Neuronal stem cell (in vitro differentiated cells): ENCODE data around the gene LIMK2.
A peak's percentile ranks its signal among the peaks of the same experiment; 100 is the strongest.

Source experiments
- DNase-seq: peaks from one replicate; pipeline ENCODE4 v3.0.0-alpha.2; 2013; ENCODE audit warnings: low spot score
- H2AFZ ChIP-seq: one replicate; pipeline ENCODE4 v1.6.1; 2013; ENCODE audit warnings: mild to moderate bottlenecking, low read length, inconsistent platforms
- H2AK5ac ChIP-seq: 2 replicates; pipeline ENCODE4 v1.6.1; 2013; ENCODE audit warnings: low read depth, mild to moderate bottlenecking, inconsistent platforms, low read length, moderate library complexity, mixed read lengths
- H2BK120ac ChIP-seq: 2 replicates; pipeline ENCODE4 v1.6.1; 2013; ENCODE audit warnings: low read depth, mild to moderate bottlenecking, inconsistent platforms, low read length, moderate library complexity, mixed read lengths
- H2BK12ac ChIP-seq: one replicate; pipeline ENCODE4 v1.6.1; 2013; ENCODE audit warnings: low read length, inconsistent platforms
- H2BK15ac ChIP-seq: 2 replicates; pipeline ENCODE4 v1.6.1; 2013; ENCODE audit warnings: mild to moderate bottlenecking, low read length, inconsistent platforms, mixed read lengths
- H2BK5ac ChIP-seq: one replicate; pipeline ENCODE4 v1.6.1; 2013; ENCODE audit warnings: inconsistent platforms, mild to moderate bottlenecking, low read length, moderate library complexity
- H3K14ac ChIP-seq: one replicate; pipeline ENCODE4 v1.6.1; 2013; ENCODE audit warnings: low read length, inconsistent platforms
- H3K18ac ChIP-seq: 2 replicates; pipeline ENCODE4 v1.6.1; 2013; ENCODE audit warnings: low read length, inconsistent platforms
- H3K23ac ChIP-seq: 2 replicates; pipeline ENCODE4 v1.6.1; 2013; ENCODE audit warnings: low read depth, mild to moderate bottlenecking, mixed read lengths, low read length, inconsistent platforms; ENCODE audit not compliant: poor library complexity
- H3K27ac ChIP-seq: replicated peaks from 3 replicates; pipeline ENCODE4 v1.5.1; 2013; ENCODE audit warnings: low read length, inconsistent platforms
- H3K27me3 ChIP-seq, 3 experiments: 2 replicates each; pipeline ENCODE4 v1.6.1; 2013; ENCODE audit warnings: low read length in 3 of 3, mild to moderate bottlenecking in 2 of 3, inconsistent platforms in 1 of 3, low read depth in 1 of 3, mixed read lengths in 1 of 3, moderate library complexity in 1 of 3; ENCODE audit not compliant: control insufficient read depth in 3 of 3, insufficient read depth in 3 of 3
- H3K36me3 ChIP-seq, 2 donors: replicated peaks in 1 of 2; 2 replicates each; pipeline ENCODE4 v1.6.1; 2013; ENCODE audit warnings: low read length in 2 of 2; ENCODE audit not compliant: control insufficient read depth in 2 of 2, insufficient read depth in 2 of 2
- H3K4ac ChIP-seq: 2 replicates; pipeline ENCODE4 v1.6.1; 2013; ENCODE audit warnings: inconsistent platforms, mild to moderate bottlenecking, low read length, moderate library complexity
- H3K4me1 ChIP-seq, 2 donors: 1 replicate in 1 of 2; 2 replicates in 1 of 2; pipeline ENCODE4 v1.6.1; 2013; ENCODE audit warnings: low read length in 2 of 2, low read depth in 1 of 2; ENCODE audit not compliant: control insufficient read depth in 2 of 2, insufficient read depth in 1 of 2
- H3K4me2 ChIP-seq: one replicate; pipeline ENCODE4 v1.6.1; 2013; ENCODE audit warnings: mild to moderate bottlenecking, low read length, inconsistent platforms; ENCODE audit not compliant: insufficient read depth, poor library complexity, severe bottlenecking
- H3K4me3 ChIP-seq, 2 donors: 2 replicates each; pipeline ENCODE4 v1.5.1; 2013; ENCODE audit warnings: low read length in 2 of 2, mild to moderate bottlenecking in 2 of 2, inconsistent platforms in 1 of 2, moderate library complexity in 1 of 2
- H3K79me1 ChIP-seq: one replicate; pipeline ENCODE4 v1.6.1; 2013; ENCODE audit warnings: low read depth, mild to moderate bottlenecking, inconsistent platforms, low read length, moderate library complexity
- H3K9ac ChIP-seq: one replicate; pipeline ENCODE4 v1.6.1; 2013; ENCODE audit warnings: mild to moderate bottlenecking, low read depth, low read length, inconsistent platforms; ENCODE audit not compliant: poor library complexity
- H3K9me3 ChIP-seq, 2 donors: replicated peaks in 1 of 2; 2 replicates each; pipeline versions ENCODE3 to v1.6.1; 2013; ENCODE audit warnings: low read length in 2 of 2, mild to moderate bottlenecking in 2 of 2, inconsistent platforms in 1 of 2, low read depth in 1 of 2, mixed read lengths in 1 of 2, moderate library complexity in 1 of 2; ENCODE audit not compliant: control insufficient read depth in 2 of 2, insufficient read depth in 1 of 2
- H4K8ac ChIP-seq: one replicate; pipeline ENCODE4 v1.6.1; 2013; ENCODE audit warnings: low read depth, mild to moderate bottlenecking, inconsistent platforms, low read length, moderate library complexity
- H4K91ac ChIP-seq: one replicate; pipeline ENCODE4 v1.6.1; 2013; ENCODE audit warnings: low read length, low read depth, mild to moderate bottlenecking, inconsistent platforms; ENCODE audit not compliant: poor library complexity
- WGBS, 2 donors: extraction: QIAGEN DNeasy Blood & Tissue Kit; methylation state at CpG; one replicate each; pipeline ENCODE4 v1.1.7; 2013; ENCODE audit warnings: missing lambda C conversion rate in 2 of 2, mixed read lengths in 1 of 2; ENCODE audit not compliant: insufficient read length in 2 of 2, insufficient replicate concordance in 1 of 2; ENCODE audit errors: extremely low coverage in 2 of 2; 5-methylcytosine and 5-hydroxymethylcytosine counted together

LIMK2 gene

DNA sequence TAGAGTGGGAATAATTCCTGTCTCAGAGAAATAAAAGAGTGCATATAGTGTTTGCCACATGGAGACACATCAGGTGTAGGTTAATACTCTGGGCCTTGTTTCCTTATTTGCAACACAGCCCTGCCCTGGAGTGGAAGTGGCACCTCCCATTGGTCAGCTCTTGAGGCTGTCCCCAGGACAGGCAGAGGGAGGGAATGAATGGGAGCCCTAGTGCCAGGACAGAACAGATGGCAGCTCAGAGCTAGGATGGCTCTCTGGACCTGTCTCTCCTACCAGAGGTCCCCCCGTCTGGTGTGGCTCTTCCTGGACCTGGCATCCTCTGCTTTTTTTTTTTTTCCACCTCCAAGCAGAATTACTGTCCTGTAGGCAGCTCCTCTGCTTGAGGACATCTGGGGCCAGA lies 35.6 kb downstream of the LIMK2 start:
- no CpG with 5 or more reads among the region's 1 CpG for WGBS, 2 donors
- Histone ChIP-seq H3K4me1 (peaks cover 16 to 28% of the 10 kb centered on the region in 2 donors), H3K79me1 (peaks cover 5% of the 10 kb centered on the region), H3K14ac (no peak overlapping the region), H3K36me3 (peaks cover 0 to 6% of the 10 kb centered on the region in 2 donors), H4K8ac (no peak overlapping the region), H2AK5ac (no peak overlapping the region), H3K4ac (no peak overlapping the region), H3K4me2 (peak overlapping the region; percentile 19), H3K18ac (peak overlapping the region; percentile 53), H2BK12ac (no peak overlapping the region), H2BK5ac (no peak overlapping the region), H2BK120ac (no peak overlapping the region), H4K91ac (no peak overlapping the region), H3K23ac (no peak overlapping the region), H3K27ac (peak overlapping the region; percentile 73), H3K9ac (no peak overlapping the region), H3K4me3 (peak overlapping the region in 1 of 2 donors; percentile 42), H2AFZ (peak overlapping the region; percentile 74), H3K27me3 (no peaks in the 10 kb centered on the region), H2BK15ac (no peak overlapping the region), H3K9me3 (no peaks in the 10 kb centered on the region)
- DNase-seq: no peak

DNA sequence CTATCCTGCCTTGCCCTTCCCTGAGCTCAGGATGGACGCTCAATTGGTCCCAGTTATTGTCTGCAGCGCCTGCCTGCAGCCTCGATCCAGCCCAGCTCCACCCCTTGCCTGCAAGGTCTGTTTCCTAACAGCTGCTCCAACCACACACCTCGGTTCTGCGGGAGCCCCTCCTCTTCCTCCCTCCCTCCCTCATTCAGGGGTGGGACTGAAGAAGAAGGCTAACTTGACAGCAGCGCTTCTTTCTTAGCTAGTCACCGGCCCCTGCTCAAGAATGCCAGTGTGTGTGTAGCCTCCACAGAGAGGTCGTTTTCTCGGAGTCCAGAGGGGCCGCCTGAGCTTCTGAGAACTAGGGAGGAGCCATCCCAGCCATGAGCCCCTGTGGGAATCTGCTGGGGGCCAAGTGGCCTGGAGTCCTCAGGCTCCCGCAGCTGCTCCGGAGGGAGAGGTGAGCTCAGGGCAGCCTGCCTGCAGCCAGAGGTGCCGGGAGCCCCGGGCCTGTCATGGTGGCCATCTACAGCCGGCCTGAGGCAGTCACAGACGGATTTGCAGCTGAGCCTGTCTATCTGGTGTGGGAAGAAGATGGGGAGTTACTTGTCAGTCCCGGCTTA lies 36.1 kb downstream of the LIMK2 start:
- H2BK12ac ChIP-seq: no peak overlapping the region
- H2BK15ac ChIP-seq: no peak overlapping the region
- H3K4me2 ChIP-seq: peak overlapping the region; percentile 48
- no peak overlapping the region for H4K91ac ChIP-seq
- DNase-seq: peak; percentile 79
- no peak overlapping the region for H3K14ac ChIP-seq
- H3K9ac ChIP-seq: peak overlapping the region; percentile 75
- no peak overlapping the region for H4K8ac ChIP-seq
- H3K9me3 ChIP-seq: no peaks in the 10 kb centered on the region
- peak overlapping the region; percentile 80 for H2BK5ac ChIP-seq
- peaks cover 16 to 27% of the 10 kb centered on the region in 2 donors for H3K4me1 ChIP-seq
- H3K27ac ChIP-seq: peak overlapping the region; percentile 79
- peak overlapping the region; percentile 74 for H2AFZ ChIP-seq
- peak overlapping the region; percentile 42 to 58 for H3K4me3 ChIP-seq
- H2AK5ac ChIP-seq: peak overlapping the region; percentile 13
- H3K79me1 ChIP-seq: peaks cover 5% of the 10 kb centered on the region
- H2BK120ac ChIP-seq: no peak overlapping the region
- no peaks in the 10 kb centered on the region for H3K27me3 ChIP-seq
- no peak overlapping the region for H3K23ac ChIP-seq
- peaks cover 0 to 6% of the 10 kb centered on the region in 2 donors for H3K36me3 ChIP-seq
- no CpG with 5 or more reads among the region's 17 CpGs for WGBS, 2 donors
- H3K18ac ChIP-seq: peak overlapping the region; percentile 40
- no peak overlapping the region for H3K4ac ChIP-seq

DNA sequence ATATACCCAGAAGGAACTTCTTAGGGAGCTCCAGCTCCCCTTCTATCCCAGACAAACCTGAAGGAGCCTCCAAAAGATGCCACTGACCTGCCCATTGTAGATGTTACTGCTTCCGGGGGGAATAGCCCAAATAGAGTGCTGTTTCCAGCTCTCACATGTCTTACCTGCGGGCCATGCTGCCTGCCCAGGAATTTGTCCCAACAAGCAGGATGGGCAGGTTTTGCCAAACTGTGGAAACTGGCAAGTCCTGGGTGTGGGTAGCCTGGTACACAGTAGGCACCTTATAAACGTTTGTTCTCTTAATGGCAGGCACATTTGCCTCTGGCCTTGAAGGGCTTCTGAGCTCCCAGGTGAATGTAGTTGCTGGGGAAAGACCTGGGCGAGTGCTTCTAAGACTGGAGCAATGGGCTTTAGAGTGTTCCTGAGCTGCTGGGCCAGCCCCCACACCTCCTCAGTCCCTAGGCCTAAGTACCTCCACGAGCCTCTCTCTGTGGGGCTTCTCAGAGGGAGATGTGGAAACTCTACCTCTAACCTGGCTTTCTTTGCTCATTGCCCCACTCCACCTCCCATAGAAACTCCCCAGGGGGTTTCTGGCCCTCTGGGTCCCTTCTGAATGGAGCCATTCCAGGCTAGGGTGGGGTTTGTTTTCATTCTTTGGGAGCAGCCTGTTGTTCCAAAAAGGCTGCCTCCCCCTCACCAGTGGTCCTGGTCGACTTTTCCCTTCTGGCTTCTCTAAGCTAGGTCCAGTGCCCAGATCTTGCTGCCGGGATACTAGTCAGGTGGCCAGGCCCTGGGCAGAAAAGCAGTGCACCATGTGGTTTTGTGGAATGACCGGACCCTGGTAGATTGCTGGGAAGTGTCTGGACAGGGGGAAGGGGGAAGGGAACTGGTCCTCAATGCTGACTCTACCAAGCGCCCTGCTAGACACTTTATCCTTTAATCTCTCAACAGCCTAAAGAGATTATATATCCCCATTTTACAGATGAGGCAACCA lies 37.2 kb downstream of the LIMK2 start:
- Histone ChIP-seq H3K23ac (no peak overlapping the region), H3K9ac (no peak overlapping the region), H2BK15ac (no peak overlapping the region), H3K79me1 (peaks cover 5% of the 10 kb centered on the region), H3K4me3 (peak overlapping the region in 1 of 2 donors; percentile 42), H3K4me2 (no peak overlapping the region), H4K91ac (no peak overlapping the region), H2AK5ac (no peak overlapping the region), H3K4me1 (peaks cover 9 to 19% of the 10 kb centered on the region in 2 donors), H2BK120ac (no peak overlapping the region), H3K4ac (no peak overlapping the region), H3K9me3 (no peaks in the 10 kb centered on the region), H2BK12ac (no peak overlapping the region), H2AFZ (no peak overlapping the region), H3K27me3 (no peaks in the 10 kb centered on the region), H3K18ac (no peak overlapping the region), H3K14ac (no peak overlapping the region), H4K8ac (no peak overlapping the region), H3K36me3 (peaks cover 6 to 7% of the 10 kb centered on the region in 2 donors), H3K27ac (peak overlapping the region; percentile 79), H2BK5ac (peak overlapping the region; percentile 80)
- no peak for DNase-seq
- WGBS, 2 donors: no CpG with 5 or more reads among the region's 9 CpGs
